ENCODE results near the gene ORC5.

Gene ORC5

DNA sequence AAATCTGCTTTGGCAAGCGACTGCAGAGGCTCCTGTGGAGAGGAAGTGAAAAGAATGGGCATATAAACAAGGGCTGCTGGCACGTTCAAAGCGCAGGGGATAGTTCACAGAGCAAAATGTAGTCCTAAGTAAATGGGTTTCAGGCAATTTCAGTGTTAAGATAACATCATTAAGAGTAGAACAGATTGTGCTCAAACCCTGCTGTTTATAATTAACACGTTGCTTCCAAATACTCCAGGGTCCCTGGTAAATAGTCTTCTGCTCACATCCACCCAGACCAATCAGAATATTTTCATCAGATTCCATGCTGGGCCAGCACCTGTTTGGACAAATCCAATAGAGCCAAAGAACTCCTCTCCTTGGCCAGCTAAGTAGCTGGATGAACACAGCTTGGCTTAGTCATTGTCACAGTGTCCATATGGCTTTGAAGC is 81.4 kb downstream of the ORC5 start:
- DNase-seq (ENCODE audit: low read depth) = no peak

DNA sequence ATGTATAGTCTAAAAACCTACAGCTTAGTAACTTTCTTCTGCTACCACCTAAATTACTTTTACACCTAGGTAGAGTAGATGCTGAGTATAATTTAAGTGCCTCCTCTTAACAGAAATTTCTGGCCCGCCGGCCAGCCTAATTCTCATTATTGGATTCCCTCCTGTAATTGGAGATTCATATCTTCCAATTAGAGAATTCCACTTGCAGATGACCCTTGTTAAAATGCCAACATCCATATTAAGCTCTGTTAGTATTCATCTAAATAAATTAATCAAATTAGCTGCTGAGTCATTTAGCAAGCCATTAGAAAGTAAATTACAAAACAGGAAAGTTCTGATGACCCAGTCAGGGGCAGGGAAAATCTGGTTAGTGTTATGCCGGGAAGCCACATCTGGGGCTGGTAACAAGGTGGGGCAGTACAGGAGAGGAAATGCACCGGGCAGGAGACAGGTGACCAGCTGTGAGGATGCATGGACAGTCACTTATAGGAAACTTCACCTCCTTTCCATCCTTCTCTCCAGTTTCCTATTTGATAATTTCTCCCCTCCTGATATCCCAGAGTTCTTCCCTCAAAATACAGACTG is 82.8 kb downstream of the ORC5 start:
- DNase-seq (ENCODE audit: low read depth) = no peak

DNA sequence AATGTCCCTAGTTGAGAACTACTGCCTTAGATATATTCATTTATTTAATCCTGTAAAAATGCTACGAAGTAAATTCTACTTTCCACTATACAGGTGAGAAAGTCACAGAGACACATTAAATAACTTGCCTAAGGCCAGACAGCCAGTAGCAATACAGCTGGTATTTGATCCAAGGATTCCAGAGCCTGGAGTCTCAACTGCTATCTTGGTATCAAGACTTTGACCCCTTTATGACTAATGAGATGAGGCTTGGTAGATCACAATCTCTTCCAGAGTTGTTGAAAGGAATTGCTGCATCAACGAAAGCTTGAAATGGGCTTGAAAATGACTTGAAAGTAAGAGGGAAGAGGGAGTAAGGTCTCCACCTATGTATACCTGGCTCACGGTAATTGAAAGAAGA is 83.3 kb downstream of the ORC5 start:
- no peak for DNase-seq (ENCODE audit: low read depth)

DNA sequence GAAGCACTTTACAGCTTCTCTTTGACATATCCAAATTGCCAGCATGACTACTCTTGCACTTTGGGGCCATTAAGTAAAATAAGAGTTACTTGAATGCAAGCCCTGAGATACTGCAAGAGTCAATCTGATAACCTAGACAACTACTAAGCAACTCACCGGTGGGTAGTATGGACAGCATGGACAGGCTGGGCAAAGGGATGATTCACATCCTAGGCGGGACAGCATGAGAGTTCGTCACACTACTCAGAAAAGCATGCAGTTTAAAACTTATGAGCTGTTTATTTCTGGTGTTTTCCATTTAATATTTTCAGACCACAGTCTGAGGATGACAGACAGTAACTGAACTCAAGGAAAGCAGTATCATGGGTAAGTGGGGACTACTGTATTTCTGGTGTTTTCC is 84.0 kb downstream of the ORC5 start:
- no peak for DNase-seq (ENCODE audit: low read depth)

DNA sequence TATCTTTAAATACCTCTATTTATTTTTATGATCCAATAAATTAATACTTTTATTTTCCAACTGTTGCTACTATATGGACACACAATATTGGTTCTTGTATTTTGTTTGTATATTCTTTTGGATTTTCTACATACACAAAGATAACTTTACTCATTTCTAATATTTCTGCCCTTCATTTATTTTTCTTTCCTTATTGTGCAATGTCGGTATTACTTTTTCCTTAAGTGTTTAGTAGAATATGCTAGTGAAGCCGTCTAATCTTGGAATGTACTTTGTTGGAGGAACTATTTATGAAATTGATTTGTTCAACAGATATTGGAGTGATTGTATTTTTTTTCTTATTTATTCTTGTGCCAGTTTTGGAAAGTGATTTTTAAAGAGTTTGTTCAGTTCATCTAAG is 94.0 kb downstream of the ORC5 start:
- no peak for DNase-seq (ENCODE audit: low read depth)

DNA sequence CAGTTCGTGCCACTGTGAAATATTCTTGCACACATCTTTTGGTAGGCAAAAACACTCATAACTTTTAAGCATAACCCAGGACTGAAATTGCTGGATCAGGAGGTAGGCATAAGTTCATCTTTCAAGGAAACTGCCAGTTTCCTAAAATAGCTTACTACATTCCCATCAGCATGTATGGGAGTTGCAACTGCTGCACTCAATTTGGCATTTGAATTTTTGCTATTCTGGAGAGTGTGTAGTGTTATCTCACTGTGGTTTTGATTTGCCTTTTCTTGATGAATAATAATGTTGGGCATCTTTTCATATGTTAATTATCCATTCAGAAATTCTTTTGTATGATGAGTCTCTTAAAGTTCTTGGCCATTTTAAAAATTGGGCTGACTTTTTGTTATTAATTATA is 95.2 kb downstream of the ORC5 start:
- DNase-seq (ENCODE audit: low read depth) = no peak

DNA sequence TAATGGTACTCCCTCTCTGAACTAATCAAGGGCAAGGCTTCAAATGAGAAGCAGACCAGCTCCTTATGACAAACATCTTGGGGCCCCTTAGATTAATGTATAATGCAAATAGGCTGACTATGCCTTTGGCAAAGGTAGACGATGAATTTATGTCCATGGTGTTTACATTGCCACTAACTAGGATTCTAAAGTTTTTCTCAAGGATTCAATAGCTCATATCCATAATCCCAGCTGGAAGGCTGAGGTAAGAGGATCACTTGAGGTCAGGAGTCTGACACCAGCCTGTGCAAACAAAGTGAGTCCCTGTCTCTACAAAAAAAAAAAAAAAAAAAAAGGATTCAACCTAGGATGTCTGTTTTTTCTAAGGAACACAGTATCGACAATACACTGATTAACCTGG is 96.5 kb downstream of the ORC5 start:
- DNase-seq (ENCODE audit: low read depth) = no peak

DNA sequence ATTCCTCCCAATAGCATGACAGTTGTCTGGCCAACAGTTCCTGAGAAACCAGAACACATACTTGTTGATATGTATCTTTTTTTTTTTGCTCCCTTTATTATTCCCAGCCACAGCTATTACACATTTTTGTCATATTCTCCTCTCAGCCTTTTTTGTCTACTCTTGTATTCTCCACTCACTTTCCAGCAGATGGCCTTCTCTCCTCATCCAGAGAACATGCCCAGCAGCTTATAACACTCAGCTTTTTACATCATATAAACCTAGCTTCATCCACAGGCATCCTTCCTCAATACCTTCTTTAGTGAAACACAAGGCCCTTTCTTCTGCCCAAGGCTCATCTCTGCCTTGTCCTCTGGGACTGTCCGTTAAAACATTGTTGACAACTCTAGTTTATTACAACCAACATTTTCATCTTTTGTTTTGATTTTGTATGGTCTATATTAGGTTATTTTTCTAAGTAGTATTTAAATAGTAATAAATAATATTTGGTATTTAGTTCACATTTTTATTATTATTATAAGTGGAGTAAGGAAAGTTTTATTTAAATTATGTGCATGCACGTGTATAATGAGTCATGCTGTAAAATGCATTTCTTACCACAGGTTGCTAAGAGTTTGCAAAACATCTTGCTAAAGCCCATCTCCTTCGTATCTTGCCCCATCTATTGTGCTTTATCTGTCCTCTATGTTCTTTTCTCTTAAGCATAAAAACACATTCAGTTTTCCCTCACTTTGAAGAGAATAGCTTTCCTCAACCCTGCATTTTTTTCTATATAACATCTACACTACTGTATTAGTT is 101.5 kb downstream of the ORC5 start:
- no peak for DNase-seq (ENCODE audit: low read depth)

DNA sequence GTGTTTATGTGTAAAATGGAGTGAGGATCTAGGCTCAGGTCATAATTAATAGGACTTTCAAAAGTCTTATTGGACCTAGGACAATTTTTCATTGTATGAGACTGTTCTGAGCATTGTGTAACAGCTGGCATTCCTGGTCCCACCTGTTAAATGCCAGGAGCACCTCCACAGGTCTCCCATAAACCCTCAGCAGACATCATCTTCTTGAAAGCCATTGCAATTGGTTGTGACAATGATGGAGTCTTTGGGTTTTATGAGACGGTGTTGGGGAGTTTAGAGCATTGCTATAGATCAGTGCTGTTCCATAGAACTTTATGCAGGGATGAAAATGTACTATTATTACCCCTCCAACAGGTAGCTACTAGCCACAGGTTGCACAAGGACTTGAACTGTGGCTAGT is 108.9 kb downstream of the ORC5 start:
- no peak for DNase-seq (ENCODE audit: low read depth)

DNA sequence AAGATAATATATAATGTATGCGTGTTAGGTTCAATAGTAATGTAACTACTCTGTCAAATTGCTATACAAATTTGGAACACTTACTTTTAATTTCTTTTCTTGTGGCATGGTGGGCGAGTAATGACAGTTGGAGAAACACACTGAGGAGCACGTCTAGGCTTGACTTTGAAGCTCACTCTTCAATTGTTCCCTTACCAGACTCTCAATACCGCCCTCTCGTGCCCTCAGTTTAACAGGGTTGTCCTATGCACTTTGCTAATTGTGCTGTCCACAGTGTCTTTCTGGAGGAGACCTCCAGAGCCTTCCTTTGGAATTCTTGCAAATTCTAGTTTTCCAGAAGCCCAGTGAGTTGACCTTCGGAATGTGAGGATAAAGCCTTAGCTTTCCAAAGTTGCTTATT is 111.1 kb downstream of the ORC5 start:
- no peak for DNase-seq (ENCODE audit: low read depth)

DNA sequence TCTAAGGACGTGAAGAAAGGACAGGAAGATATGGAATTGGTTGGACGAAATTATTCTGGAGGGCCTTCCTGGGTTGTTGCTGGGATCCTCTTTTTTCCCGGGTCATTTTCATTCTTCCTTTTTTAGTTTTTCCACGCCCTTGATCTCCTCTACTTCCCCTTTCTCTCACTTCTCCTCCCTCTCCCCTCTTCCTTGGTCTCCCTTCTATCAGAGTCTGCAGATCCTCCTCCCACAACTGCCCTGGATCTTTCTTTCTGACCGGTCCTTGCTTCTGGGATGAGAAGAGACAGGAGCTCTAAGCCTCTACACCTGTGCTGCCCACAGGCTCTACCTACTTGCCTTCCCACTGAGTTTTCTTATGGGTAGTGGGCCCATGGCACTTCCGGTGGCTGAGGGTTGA is 114.7 kb downstream of the ORC5 start:
- no peak for DNase-seq (ENCODE audit: low read depth)

DNA sequence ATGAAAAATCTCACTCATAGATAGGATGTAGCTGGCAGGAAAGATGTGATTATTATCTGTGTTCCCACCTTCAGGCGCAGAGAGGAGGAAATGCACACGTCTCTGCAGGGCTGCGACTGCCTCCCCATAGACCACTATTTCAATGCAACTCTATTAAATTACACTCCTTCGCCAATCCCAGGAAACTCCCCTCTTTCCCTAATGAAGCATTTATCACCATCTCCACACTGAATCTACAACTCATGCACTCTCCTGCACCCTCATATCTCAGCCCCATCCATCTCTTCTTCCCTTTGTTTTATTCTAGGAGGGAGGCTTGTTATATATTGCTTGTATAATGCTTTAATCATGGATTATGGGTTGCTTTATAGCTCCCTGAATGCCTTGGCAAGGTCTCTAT is 116.6 kb downstream of the ORC5 start:
- no peak for DNase-seq (ENCODE audit: low read depth)

DNA sequence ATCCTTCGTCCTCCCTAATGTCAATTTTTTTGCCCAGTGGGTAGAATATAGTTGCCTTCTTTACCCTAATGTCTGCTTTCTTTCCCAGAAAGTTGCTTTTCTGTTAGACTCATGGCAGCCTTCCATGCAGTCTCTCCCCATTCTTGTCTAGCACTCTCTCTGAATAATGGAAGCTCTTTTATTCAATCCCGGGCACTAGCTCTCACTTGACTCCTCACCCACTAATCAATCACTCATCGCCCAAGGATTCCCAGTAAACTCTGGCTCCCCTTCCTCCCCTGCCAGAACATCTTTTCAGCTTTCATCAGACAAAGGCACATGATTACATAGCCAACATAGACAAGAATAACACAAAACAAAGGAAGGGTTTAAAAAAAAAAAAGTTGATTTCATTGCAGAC is 118.2 kb downstream of the ORC5 start:
- no peak for DNase-seq (ENCODE audit: low read depth)

DNA sequence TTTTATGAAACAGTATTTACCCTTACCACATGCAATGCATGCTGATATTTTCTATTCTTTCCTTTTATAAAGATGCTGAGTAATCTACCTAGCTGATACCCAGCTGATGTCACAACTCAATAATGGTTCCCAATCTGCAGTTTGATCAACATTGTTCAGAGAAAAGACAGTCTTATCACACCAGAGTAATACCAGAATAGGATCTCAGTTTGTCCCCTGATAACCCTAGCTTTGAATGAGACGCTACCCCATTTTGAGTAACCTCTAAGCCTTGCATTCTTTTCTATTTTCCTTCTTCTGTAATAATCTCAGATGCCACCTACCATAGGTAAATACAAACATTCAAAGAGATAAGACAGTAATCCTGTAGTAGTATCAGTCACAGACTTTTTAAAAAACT is 118.8 kb downstream of the ORC5 start:
- DNase-seq (ENCODE audit: low read depth) = no peak

Measured in activated gamma-delta T cell treated with anti-CD3 and anti-CD28 coated beads, Interleukin-2, amount 50 U/mL, for 16 hours (primary cell).